K562 (cell line): ENCODE results near the gene SND1. TPM values are rescaled to one million over a fixed set of nuclear protein-coding genes. Genes with fewer than 3 reads are reported as not detected.

ENCODE experiments used
- ATF1 ChIP-seq, 2 experiments: fragments of 450-650 bp in 1 of 2; IDR thresholded peaks; 2 replicates each; pipeline ENCODE4 v1.6.1; 2016; ENCODE audit warnings: missing compliant biosample characterization in 1 of 2, missing genetic modification characterization in 1 of 2
- CEBPG ChIP-seq, 3 experiments: fragments of 200-800 bp in 1 of 3; sonication (Bioruptor generic) in 1 of 3; sonication (generic) in 1 of 3; formaldehyde crosslinking in 1 of 3; IDR thresholded peaks in 2 of 3; conservative IDR thresholded peaks in 1 of 3; 2 replicates each; pipeline versions ENCODE4 v1.6.1 to v1.8.0; 2016 to 2022; ENCODE audit warnings: missing compliant biosample characterization in 2 of 3, missing genetic modification characterization in 2 of 3, mild to moderate bottlenecking in 1 of 3, missing genetic modification reagents in 1 of 3
- CXXC5 ChIP-seq: fragments of 250-450 bp; sonication (Bioruptor Pico); IDR thresholded peaks from 2 replicates; pipeline ENCODE4 v1.8.0; 2022; ENCODE audit warnings: inconsistent platforms, mild to moderate bottlenecking, moderate library complexity
- GTF2F1 ChIP-seq: IDR thresholded peaks from 2 replicates; pipeline ENCODE4 v1.6.1; 2011; ENCODE audit warnings: low read depth, low read length, improper control_type of control experiment
- MTA1 ChIP-seq: fragments of 450-650 bp; IDR thresholded peaks from 2 replicates; pipeline ENCODE4 v1.6.1; 2017; ENCODE audit warnings: borderline replicate concordance
- RBM25 ChIP-seq: fragments of 200-400 bp; formaldehyde crosslinking; IDR thresholded peaks from 2 replicates; pipeline ENCODE4 v1.6.1; 2018; ENCODE audit warnings: low read length, low read depth, moderate library complexity; ENCODE audit not compliant: severe bottlenecking
- REST ChIP-seq, 2 experiments: fragments of 450-650 bp; formaldehyde crosslinking in 1 of 2; IDR thresholded peaks; 2 replicates each; pipeline versions ENCODE4 v1.4.0 to v1.6.1; 2014 to 2020; ENCODE audit warnings: mild to moderate bottlenecking in 2 of 2, borderline replicate concordance in 1 of 2, low read depth in 1 of 2
- SMARCA4 ChIP-seq: fragments of 450-650 bp; IDR thresholded peaks from 2 replicates; pipeline ENCODE4 v1.6.1; 2016
- SOX6 ChIP-seq: fragments of 450-650 bp; IDR thresholded peaks from 2 replicates; pipeline ENCODE4 v1.6.1; 2014; ENCODE audit warnings: mild to moderate bottlenecking
- TAF15 ChIP-seq: fragments of 200-400 bp; formaldehyde crosslinking; IDR thresholded peaks from 2 replicates; pipeline ENCODE4 v1.6.1; 2017; ENCODE audit warnings: mild to moderate bottlenecking, low read depth, low read length, moderate library complexity
- TEAD1 ChIP-seq, 2 experiments: fragments of 450-650 bp in 1 of 2; sonication (generic) in 1 of 2; formaldehyde crosslinking; IDR thresholded peaks; 2 replicates each; pipeline versions ENCODE4 v1.4.0 to v1.8.0; 2020 to 2022; ENCODE audit warnings: mild to moderate bottlenecking in 2 of 2, missing genetic modification reagents in 1 of 2
- polyA plus RNA-seq, 8 experiments: library from polyadenylated mRNA; depleted of rRNA in 4 of 8; stranded (reverse) in 5 of 8; unstranded in 3 of 8; fragments of >200 nt; fragmentation: Nextera tagmentation in 2 of 8; fragmentation: Illumina TruSeq in 1 of 8; extraction: Ambion mirVana in 2 of 8; extraction: Trizol in 1 of 8; gene quantifications; 2 replicates each; pipeline versions ENCODE4 v1.2.1 to v1.2.3, GENCODE V29; 2011 to 2014; ENCODE audit warnings: inconsistent platforms in 1 of 8, missing spikeins in 1 of 8
- total RNA-seq, 7 experiments: library from RNA; depleted of rRNA in 6 of 7; stranded (reverse); fragments of >200 nt in 6 of 7; fragmentation: Illumina TruSeq in 2 of 7; extraction: Trizol in 2 of 7; gene quantifications; 2 replicates each; pipeline versions ENCODE4 v1.2.1 to v1.2.3, GENCODE V29; 2011 to 2021; ENCODE audit warnings: low replicate concordance in 1 of 7
- TF ChIP-seq, protein P1 (sequence below): sonication (generic); IDR thresholded peaks from 2 replicates; pipeline ENCODE4 v1.6.1; 2016
- TF ChIP-seq, protein P2 (sequence below): fragments of 250-450 bp; sonication (Bioruptor Pico); IDR thresholded peaks from 2 replicates; pipeline ENCODE4 v1.8.0; 2021; ENCODE audit warnings: moderate library complexity, mild to moderate bottlenecking, inconsistent platforms

SND1 gene
- total and polyA plus RNA-seq, 9 of the 15 experiments (the other 6 are each of a cell fraction or from before 2014, with no cell fraction given) = 46.5 to 307 (median 191) TPM

DNA sequence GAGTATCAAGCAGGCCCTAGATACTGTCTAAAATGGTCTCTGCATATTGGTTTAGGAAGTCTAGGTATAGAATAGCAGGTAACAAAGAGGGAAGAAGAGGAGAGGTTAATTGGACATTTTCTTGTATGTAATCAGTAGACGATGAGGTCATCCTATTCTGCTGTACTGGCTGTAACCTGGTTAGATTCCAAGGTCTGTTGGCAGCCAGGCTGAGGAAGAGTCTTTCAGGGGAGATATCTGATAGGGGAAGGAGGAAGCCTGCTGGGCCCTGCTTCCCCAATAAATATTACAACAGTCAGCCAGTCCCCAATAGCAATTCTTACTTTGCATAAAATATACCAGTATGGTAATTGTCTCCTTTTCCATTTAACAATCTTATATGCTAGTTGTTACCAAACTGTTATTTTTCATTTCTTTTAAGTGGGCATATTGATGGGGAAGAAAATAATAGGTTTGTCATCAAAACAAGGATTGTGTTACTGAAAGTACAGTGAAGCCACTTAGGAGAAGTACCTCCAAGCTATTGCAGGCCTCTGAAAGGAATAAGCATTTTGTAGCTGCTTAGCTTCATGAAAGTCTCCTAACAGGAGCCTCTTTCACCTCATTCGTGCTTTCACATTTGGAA lies 192.8 kb downstream of the SND1 start (continued):
- TF ChIP-seq REST (IDR thresholded peaks at IDR 0.05; ENCODE audit: borderline replicate concordance) (peak; percentile 51), REST (CRISPR knock-in tag; IDR thresholded peaks at IDR 0.05; ENCODE audit: low read depth) (no peak), ATF1 (CRISPR knock-in tag; IDR thresholded peaks at IDR 0.05) (no peak), ATF1 (tag; IDR thresholded peaks at IDR 0.05) (0 out of 2 replicates have a peak, but pooled peaks have one; percentile 24), TAF15 (no peak), GTF2F1 (no peak), CEBPG (CRISPR knock-in tag; IDR thresholded peaks at IDR 0.05) (no peak), CEBPG (tag; conservative IDR thresholded peaks at IDR 0.05 in 1 of 2, IDR thresholded peaks at IDR 0.05 in 1 of 2) (peak in 1 of 2 experiments; percentile 22; a peak in 1 of 4 replicates), SMARCA4 (peak; percentile 40; the same call in 1 of the 2 replicates), SOX6 (peak; percentile 52; the same call in 1 of the 2 replicates), RBM25 (peak; percentile 36), MTA1 (peak; percentile 37; the same call in 1 of the 2 replicates), TEAD1 (CRISPR knock-in tag; IDR thresholded peaks at IDR 0.05) (0 out of 4 replicates have a peak, but pooled peaks of 1 of the 2 experiments have one; percentile 57), CXXC5 (CRISPR knock-in tag) (peak; percentile 15; the same call in 1 of the 2 replicates)
- TF ChIP-seq, protein P1, sequence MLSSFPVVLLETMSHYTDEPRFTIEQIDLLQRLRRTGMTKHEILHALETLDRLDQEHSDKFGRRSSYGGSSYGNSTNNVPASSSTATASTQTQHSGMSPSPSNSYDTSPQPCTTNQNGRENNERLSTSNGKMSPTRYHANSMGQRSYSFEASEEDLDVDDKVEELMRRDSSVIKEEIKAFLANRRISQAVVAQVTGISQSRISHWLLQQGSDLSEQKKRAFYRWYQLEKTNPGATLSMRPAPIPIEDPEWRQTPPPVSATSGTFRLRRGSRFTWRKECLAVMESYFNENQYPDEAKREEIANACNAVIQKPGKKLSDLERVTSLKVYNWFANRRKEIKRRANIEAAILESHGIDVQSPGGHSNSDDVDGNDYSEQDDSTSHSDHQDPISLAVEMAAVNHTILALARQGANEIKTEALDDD = peak; percentile 87
- TF ChIP-seq, protein P2, sequence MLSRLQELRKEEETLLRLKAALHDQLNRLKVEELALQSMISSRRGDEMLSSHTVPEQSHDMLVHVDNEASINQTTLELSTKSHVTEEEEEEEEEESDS (CRISPR knock-in tag) = no peak
